Neural crest cell (in vitro differentiated cells): Measurements from ENCODE around the gene WASF1. TPM values are rescaled to one million over a fixed set of nuclear protein-coding genes. Genes with fewer than 3 reads are reported as not detected.

Source experiments
- DNase-seq: peaks from one replicate; pipeline ENCODE4 v3.0.0; 2021; ENCODE audit warnings: low read depth, mixed read lengths, low spot score
- H3K27ac Mint-ChIP-seq: one replicate; pipeline ENCODE4 v1.8.0; 2021; ENCODE audit warnings: mild to moderate bottlenecking, mixed read lengths; ENCODE audit not compliant: unreplicated experiment
- H3K27me3 Mint-ChIP-seq: 2 replicates; pipeline ENCODE4 v1.8.0; 2021; ENCODE audit warnings: low read depth, mild to moderate bottlenecking, mixed read lengths
- H3K36me3 Mint-ChIP-seq: 2 replicates; pipeline ENCODE4 v1.8.0; 2021; ENCODE audit warnings: low read depth, mild to moderate bottlenecking, mixed read lengths
- H3K4me1 Mint-ChIP-seq: 2 replicates; pipeline ENCODE4 v1.8.0; 2021; ENCODE audit warnings: mixed read lengths
- H3K4me3 Mint-ChIP-seq: one replicate; pipeline ENCODE4 v1.8.0; 2021; ENCODE audit warnings: mild to moderate bottlenecking, mixed read lengths
- H3K9me3 Mint-ChIP-seq: 2 replicates; pipeline ENCODE4 v1.8.0; 2021; ENCODE audit warnings: mixed read lengths
- total RNA-seq: library from RNA; stranded (reverse); gene quantifications from 2 replicates; pipeline ENCODE4 v1.2.1, GENCODE V29; 2021
- TF ChIP-seq, protein P1 (sequence below): fragments of 200-600 bp; sonication (generic); conservative IDR thresholded peaks from 2 replicates; pipeline ENCODE4 v1.5.0; 2021; ENCODE audit warnings: antibody characterized with exemption, mild to moderate bottlenecking

Gene WASF1
- total RNA-seq, 1 donor from 2014 or later: 48.9 TPM

DNA sequence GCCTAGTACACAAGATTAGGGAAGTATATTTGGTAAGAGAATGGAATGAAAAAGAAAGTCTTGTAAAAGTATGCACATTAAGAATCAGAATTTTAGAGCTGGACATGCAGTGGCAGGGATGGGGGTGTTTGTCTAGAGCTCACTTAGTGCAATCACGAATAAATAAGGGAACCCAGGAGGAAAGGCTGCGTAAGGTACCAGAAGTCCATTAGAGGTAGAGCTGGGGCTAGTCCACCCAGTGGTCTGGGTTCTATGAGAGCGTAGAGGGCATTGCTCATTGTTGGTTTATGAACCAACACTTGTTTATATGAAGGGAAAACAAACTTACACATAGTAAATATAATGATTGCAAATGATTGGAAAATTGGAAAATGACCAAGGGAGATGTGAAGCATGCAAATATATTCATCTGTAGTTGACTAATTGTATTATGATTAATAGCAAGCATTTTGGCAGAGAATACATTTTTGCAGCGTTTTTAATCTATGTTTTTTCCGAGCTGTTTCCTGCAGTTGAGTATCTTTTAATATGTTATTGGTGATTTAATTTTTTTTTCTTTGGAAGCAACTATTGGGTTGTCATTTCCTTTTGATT is 3.9 kb upstream of the WASF1 start:
- Mint-ChIP-seq H3K4me3 (no peak overlapping the region), H3K4me1 (peaks cover 3% of the 10 kb centered on the region), H3K36me3 (no peaks in the 10 kb centered on the region), H3K27me3 (no peaks in the 10 kb centered on the region), H3K9me3 (no peaks in the 10 kb centered on the region), H3K27ac (no peak overlapping the region)
- no peak for DNase-seq
- TF ChIP-seq, protein P1, sequence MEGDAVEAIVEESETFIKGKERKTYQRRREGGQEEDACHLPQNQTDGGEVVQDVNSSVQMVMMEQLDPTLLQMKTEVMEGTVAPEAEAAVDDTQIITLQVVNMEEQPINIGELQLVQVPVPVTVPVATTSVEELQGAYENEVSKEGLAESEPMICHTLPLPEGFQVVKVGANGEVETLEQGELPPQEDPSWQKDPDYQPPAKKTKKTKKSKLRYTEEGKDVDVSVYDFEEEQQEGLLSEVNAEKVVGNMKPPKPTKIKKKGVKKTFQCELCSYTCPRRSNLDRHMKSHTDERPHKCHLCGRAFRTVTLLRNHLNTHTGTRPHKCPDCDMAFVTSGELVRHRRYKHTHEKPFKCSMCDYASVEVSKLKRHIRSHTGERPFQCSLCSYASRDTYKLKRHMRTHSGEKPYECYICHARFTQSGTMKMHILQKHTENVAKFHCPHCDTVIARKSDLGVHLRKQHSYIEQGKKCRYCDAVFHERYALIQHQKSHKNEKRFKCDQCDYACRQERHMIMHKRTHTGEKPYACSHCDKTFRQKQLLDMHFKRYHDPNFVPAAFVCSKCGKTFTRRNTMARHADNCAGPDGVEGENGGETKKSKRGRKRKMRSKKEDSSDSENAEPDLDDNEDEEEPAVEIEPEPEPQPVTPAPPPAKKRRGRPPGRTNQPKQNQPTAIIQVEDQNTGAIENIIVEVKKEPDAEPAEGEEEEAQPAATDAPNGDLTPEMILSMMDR: no peak

DNA sequence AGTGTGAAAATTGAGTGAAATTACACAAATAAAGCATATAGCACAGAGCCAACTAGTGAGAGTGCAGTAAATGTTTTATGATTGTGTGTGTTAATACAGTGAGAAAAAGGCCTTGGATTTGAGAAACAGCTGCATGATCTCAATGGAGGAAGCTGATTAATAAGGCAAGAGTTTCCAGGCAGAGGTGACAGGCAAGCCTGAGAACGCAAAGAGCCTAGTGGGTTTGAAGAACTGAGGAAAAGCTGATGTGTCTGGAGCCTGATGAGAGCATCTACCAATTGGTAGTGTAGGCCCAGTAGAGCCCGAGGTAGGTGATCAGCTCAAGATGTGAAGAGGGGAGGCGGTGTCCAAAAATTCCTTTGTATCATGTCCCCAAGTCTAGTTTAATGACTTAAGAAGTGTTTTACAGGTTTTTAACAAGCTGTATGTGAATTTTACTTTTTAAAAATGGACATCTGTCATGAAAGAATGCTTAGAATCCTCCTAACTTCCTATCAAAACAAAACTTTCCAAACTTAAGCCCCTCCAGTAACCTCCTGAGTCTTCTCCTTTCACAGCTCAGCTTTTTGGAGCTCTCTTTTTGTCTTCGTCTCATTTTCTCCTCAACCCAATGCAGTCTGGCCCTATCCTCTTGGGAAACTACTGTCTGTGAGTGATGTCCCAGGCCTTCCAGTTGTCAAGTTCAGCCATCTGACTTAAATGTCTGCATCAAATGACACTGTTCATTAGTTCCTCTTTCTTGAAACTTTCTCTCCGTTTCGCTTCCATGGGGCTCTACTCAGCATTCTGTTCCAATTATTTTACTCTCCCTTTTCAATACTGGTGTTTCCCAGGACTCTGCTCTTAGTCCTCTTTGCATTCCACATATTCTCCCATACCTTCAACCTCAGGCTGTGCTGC is 1.9 kb upstream of the WASF1 start:
- no peaks in the 10 kb centered on the region for H3K36me3 Mint-ChIP-seq
- DNase-seq: no peak
- H3K27me3 Mint-ChIP-seq: no peaks in the 10 kb centered on the region
- H3K4me3 Mint-ChIP-seq: no peak overlapping the region
- H3K27ac Mint-ChIP-seq: no peak overlapping the region
- TF ChIP-seq, protein P1: no peak
- H3K9me3 Mint-ChIP-seq: no peaks in the 10 kb centered on the region
- peaks cover 10% of the 10 kb centered on the region for H3K4me1 Mint-ChIP-seq

- TF ChIP-seq, protein P1: no peak
- Mint-ChIP-seq H3K4me1 (peaks cover 10% of the 10 kb centered on the region), H3K36me3 (no peaks in the 10 kb centered on the region), H3K9me3 (no peaks in the 10 kb centered on the region), H3K4me3 (no peak within 1 kb of the TSS), H3K27me3 (no peaks in the 10 kb centered on the region), H3K27ac (peak within 1 kb of the TSS; percentile 100)
- peak; percentile 38 for DNase-seq
Observed at GRCh38 chr6:110180228-110181008, 948 bp upstream of the WASF1 start, which contains the start of gene CDC40. TSS of gene CDC40 (plus strand) at chr6:110180427. CDS start at chr6:110180445, 18 bp downstream.

GRCh38 chr6:110178626-110179405 is 654 bp downstream of the WASF1 start:
- Mint-ChIP-seq H3K4me3 (peak overlapping the region; percentile 93), H3K4me1 (peaks cover 15% of the 10 kb centered on the region), H3K36me3 (no peaks in the 10 kb centered on the region), H3K27me3 (no peaks in the 10 kb centered on the region), H3K9me3 (no peaks in the 10 kb centered on the region), H3K27ac (peak overlapping the region; percentile 89)
- TF ChIP-seq, protein P1: peak; percentile 60
- peak; percentile 32 for DNase-seq
